ENCODE measurements around the gene CD46.

The CD46 gene

GRCh38 chr1:207832796-207833195 is 80.9 kb downstream of the CD46 start:
- TF ChIP-seq JUND (IDR thresholded peaks at IDR 0.05; ENCODE audit: low read depth) = no peak
- no peak for DNase-seq (ENCODE audit: low read depth in 1 of 2, low spot score in 1 of 2)
- in situ Hi-C loops (cut with HindIII; ENCODE audit: low pct_unique_long_range_greater_than_20kb, low sequenced_read_pairs) = no loop called here

- TF ChIP-seq JUND (IDR thresholded peaks at IDR 0.05; ENCODE audit: low read depth) = no peak
- in situ Hi-C loops (cut with HindIII; ENCODE audit: low pct_unique_long_range_greater_than_20kb, low sequenced_read_pairs) = no loop called here
- no peak for DNase-seq (ENCODE audit: low read depth in 1 of 2, low spot score in 1 of 2)
Measured at GRCh38 chr1:207833381-207833780, 81.5 kb downstream of the CD46 start.

- DNase-seq (ENCODE audit: low read depth in 1 of 2, low spot score in 1 of 2) = no peak
- no peak for TF ChIP-seq JUND (IDR thresholded peaks at IDR 0.05; ENCODE audit: low read depth)
- in situ Hi-C loops (cut with HindIII; ENCODE audit: low pct_unique_long_range_greater_than_20kb, low sequenced_read_pairs) = no loop called here
Measured at GRCh38 chr1:207833956-207834660, 82.3 kb downstream of the CD46 start.

GRCh38 chr1:207835958-207836357 is 84.1 kb downstream of the CD46 start:
- in situ Hi-C loops (cut with HindIII; ENCODE audit: low pct_unique_long_range_greater_than_20kb, low sequenced_read_pairs) = no loop called here
- TF ChIP-seq JUND (IDR thresholded peaks at IDR 0.05; ENCODE audit: low read depth) = no peak

GRCh38 chr1:207836591-207837347 is 84.9 kb downstream of the CD46 start:
- no peak for TF ChIP-seq JUND (IDR thresholded peaks at IDR 0.05; ENCODE audit: low read depth)
- no peak for DNase-seq (ENCODE audit: low read depth in 1 of 2, low spot score in 1 of 2)
- in situ Hi-C loops (cut with HindIII; ENCODE audit: low pct_unique_long_range_greater_than_20kb, low sequenced_read_pairs) = no loop called here

More at GRCh38 chr1:207835958-207836357, 84.1 kb downstream of the CD46 start:
- no peak for DNase-seq (ENCODE audit: low read depth in 1 of 2, low spot score in 1 of 2)

- DNase-seq (ENCODE audit: low read depth in 1 of 2, low spot score in 1 of 2) = no peak
- TF ChIP-seq JUND (IDR thresholded peaks at IDR 0.05; ENCODE audit: low read depth) = no peak
- in situ Hi-C loops (cut with HindIII; ENCODE audit: low pct_unique_long_range_greater_than_20kb, low sequenced_read_pairs) = no loop called here
Measured at GRCh38 chr1:207837673-207838072, 85.8 kb downstream of the CD46 start.

GRCh38 chr1:207838156-207839082 is 86.6 kb downstream of the CD46 start:
- no peak for DNase-seq (ENCODE audit: low read depth in 1 of 2, low spot score in 1 of 2)
- no peak for TF ChIP-seq JUND (IDR thresholded peaks at IDR 0.05; ENCODE audit: low read depth)
- in situ Hi-C loops (cut with HindIII; ENCODE audit: low pct_unique_long_range_greater_than_20kb, low sequenced_read_pairs) = no loop called here

DNA sequence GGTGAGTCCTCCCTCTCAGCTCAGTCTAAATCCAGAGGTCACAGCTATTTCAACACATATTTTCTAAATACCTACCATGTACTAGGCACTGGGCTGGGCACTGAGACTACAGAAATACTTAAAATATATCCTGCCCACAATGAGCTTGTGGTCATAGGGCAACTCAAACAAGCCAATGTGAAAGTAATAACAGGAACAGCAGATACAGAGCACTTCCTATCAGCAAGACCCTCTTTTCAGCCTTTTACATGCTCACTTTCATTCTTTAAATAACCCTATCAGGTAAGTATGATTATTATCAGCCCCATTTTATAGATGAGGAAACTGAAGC is 87.2 kb downstream of the CD46 start:
- TF ChIP-seq JUND (IDR thresholded peaks at IDR 0.05; ENCODE audit: low read depth) = no peak
- in situ Hi-C loops (cut with HindIII; ENCODE audit: low pct_unique_long_range_greater_than_20kb, low sequenced_read_pairs) = no loop called here
- no peak for DNase-seq (ENCODE audit: low read depth in 1 of 2, low spot score in 1 of 2)

DNA sequence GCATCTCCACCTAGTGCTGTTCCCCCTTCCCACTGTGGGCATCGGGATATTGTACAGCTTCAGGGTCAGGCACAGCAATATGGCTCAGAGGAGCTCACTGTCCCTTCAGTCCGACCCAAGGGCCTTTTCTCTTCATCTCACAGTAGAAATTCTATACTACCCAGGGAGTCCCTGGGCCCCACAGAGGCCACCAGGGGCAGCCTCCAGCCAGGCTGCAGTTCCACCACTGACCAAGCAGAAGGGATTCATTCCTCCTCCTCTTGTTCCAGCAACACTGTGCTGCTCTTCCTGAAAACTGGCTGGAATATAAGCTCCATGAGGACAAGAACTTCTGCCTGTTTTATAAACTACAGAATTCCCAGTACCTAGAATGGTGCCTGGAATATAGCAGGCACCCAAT is 88.5 kb downstream of the CD46 start:
- TF ChIP-seq JUND (IDR thresholded peaks at IDR 0.05; ENCODE audit: low read depth) = no peak
- in situ Hi-C loops (cut with HindIII; ENCODE audit: low pct_unique_long_range_greater_than_20kb, low sequenced_read_pairs) = no loop called here
- DNase-seq (ENCODE audit: low read depth in 1 of 2, low spot score in 1 of 2) = no peak

- no peak for DNase-seq (ENCODE audit: low read depth in 1 of 2, low spot score in 1 of 2)
- no peak for TF ChIP-seq JUND (IDR thresholded peaks at IDR 0.05; ENCODE audit: low read depth)
- in situ Hi-C loops (cut with HindIII; ENCODE audit: low pct_unique_long_range_greater_than_20kb, low sequenced_read_pairs) = no loop called here
Measured at GRCh38 chr1:207841293-207841692, 89.4 kb downstream of the CD46 start.

DNA sequence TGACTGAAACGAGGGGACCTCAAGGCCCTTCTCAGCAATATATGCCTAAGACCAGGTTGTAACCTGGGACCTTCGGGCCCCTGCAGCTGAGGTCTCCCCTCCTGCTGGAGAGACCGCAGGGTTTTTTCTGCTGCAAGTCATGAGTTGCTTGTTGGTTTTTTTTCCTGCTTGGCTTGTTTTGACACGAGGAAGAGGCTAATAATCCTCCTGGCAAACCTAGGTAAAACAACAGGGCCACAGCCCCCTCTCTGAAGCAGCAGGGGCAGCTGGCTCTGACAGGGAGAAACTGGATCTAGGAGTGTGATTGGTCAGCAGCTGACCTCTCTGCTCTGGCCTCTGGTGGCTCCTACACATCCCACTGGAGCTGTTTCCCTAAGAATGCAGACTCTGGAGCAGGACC is 90.0 kb downstream of the CD46 start:
- TF ChIP-seq JUND (IDR thresholded peaks at IDR 0.05; ENCODE audit: low read depth) = no peak
- DNase-seq (ENCODE audit: low read depth in 1 of 2, low spot score in 1 of 2) = no peak
- in situ Hi-C loops (cut with HindIII; ENCODE audit: low pct_unique_long_range_greater_than_20kb, low sequenced_read_pairs) = no loop called here

GRCh38 chr1:207842506-207842905 is 90.7 kb downstream of the CD46 start:
- in situ Hi-C loops (cut with HindIII; ENCODE audit: low pct_unique_long_range_greater_than_20kb, low sequenced_read_pairs) = no loop called here

DNA sequence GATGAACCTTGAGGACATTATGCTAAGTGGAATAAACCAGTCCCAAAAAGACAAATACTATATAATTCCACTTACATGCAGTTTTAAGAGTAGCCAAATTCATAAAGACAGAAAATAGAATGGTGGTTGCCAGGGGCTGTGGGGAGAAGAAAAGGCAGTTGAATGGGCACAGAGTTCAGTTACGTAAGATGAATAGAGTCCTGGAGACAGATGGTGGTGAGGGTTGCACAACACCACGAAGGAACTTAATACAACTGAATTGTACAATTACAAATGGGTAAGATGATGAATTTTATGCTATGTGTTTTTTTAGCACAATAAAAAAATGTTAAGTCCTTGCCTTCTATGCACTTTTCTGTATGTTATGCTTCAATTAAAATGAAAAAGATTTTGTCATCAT is 92.5 kb downstream of the CD46 start:
- DNase-seq (ENCODE audit: low read depth in 1 of 2, low spot score in 1 of 2) = no peak
- in situ Hi-C loops (cut with HindIII; ENCODE audit: low pct_unique_long_range_greater_than_20kb, low sequenced_read_pairs) = no loop called here
- TF ChIP-seq JUND (IDR thresholded peaks at IDR 0.05; ENCODE audit: low read depth) = no peak

More at GRCh38 chr1:207842506-207842905, 90.7 kb downstream of the CD46 start:
- TF ChIP-seq JUND (IDR thresholded peaks at IDR 0.05; ENCODE audit: low read depth) = no peak
- DNase-seq (ENCODE audit: low read depth in 1 of 2, low spot score in 1 of 2) = no peak
